Small intestine (tissue), 7 donors: Measurements from ENCODE around the gene SGF29. TPM values are rescaled to one million over a fixed set of nuclear protein-coding genes. Genes with fewer than 3 reads are reported as not detected.
"Not testable (repeated sequence)": the region's sequence is repeated elsewhere in the genome, so short reads cannot be mapped to it uniquely, and the experiment has no call there.

Experiments used
- DNase-seq, 2 donors: peaks; one replicate each; pipeline versions ENCODE4 v3.0.0 to v3.0.0-alpha.2; 2013
- FAIRE-seq: peaks from 2 replicates; lab custom pipeline; 2012; peaks lifted over from hg19 to GRCh38; lab: Jason Lieb, UNC
- H3K27ac ChIP-seq, 3 donors: one replicate each; pipeline ENCODE4 v1.5.1; 2013; ENCODE audit warnings: low read length in 2 of 3, mild to moderate bottlenecking in 2 of 3, control low read depth in 1 of 3, inconsistent platforms in 1 of 3, low read depth in 1 of 3, moderate library complexity in 1 of 3
- H3K27me3 ChIP-seq, 3 donors: one replicate each; pipeline ENCODE4 v1.6.1; 2013; ENCODE audit warnings: low read length in 3 of 3, inconsistent platforms in 1 of 3; ENCODE audit not compliant: control insufficient read depth in 3 of 3, insufficient read depth in 3 of 3
- H3K36me3 ChIP-seq, 3 donors: one replicate each; pipeline ENCODE4 v1.6.1; 2013; ENCODE audit warnings: low read length in 3 of 3, inconsistent platforms in 1 of 3, low read depth in 1 of 3, mild to moderate bottlenecking in 1 of 3, moderate library complexity in 1 of 3; ENCODE audit not compliant: control insufficient read depth in 3 of 3, insufficient read depth in 2 of 3
- H3K4me1 ChIP-seq, 3 donors: one replicate each; pipeline ENCODE4 v1.6.1; 2013; ENCODE audit warnings: low read length in 2 of 3, inconsistent platforms in 1 of 3, low read depth in 1 of 3, mild to moderate bottlenecking in 1 of 3, moderate library complexity in 1 of 3; ENCODE audit not compliant: control insufficient read depth in 3 of 3, insufficient read depth in 2 of 3
- H3K4me3 ChIP-seq, 3 donors: one replicate each; pipeline ENCODE4 v1.5.1; 2013; ENCODE audit warnings: low read length in 3 of 3, control low read depth in 1 of 3, inconsistent platforms in 1 of 3, low read depth in 1 of 3, mild to moderate bottlenecking in 1 of 3, moderate library complexity in 1 of 3
- H3K9me3 ChIP-seq, 2 donors: one replicate each; pipeline ENCODE4 v1.6.1; 2013; ENCODE audit warnings: low read depth in 1 of 2, low read length in 1 of 2; ENCODE audit not compliant: control insufficient read depth in 2 of 2, insufficient read depth in 1 of 2
- WGBS, 3 donors: extraction: QIAGEN DNeasy Blood & Tissue Kit; methylation state at CpG; one replicate each; pipeline ENCODE4 v1.1.7; 2013; 5-methylcytosine and 5-hydroxymethylcytosine counted together
- polyA plus RNA-seq, 4 donors: library from polyadenylated mRNA; stranded (reverse) in 3 of 4; unstranded in 1 of 4; fragments of 200-250 nt in 3 of 4; fragments of 120-200 nt in 1 of 4; gene quantifications; one replicate each; pipeline versions ENCODE4 v1.2.1 to v1.2.3, GENCODE V29; 2013
- donor health status: healthy with polysubstance abuse.
- donor health status: control.
- donor health status: control.
- donor health status: Bipolar disorder and iron deficiency.
- donor health status: healthy.

SGF29 gene
- polyA plus RNA-seq, 4 donors: 18.1 to 46.3 (median 34.1) TPM

DNA sequence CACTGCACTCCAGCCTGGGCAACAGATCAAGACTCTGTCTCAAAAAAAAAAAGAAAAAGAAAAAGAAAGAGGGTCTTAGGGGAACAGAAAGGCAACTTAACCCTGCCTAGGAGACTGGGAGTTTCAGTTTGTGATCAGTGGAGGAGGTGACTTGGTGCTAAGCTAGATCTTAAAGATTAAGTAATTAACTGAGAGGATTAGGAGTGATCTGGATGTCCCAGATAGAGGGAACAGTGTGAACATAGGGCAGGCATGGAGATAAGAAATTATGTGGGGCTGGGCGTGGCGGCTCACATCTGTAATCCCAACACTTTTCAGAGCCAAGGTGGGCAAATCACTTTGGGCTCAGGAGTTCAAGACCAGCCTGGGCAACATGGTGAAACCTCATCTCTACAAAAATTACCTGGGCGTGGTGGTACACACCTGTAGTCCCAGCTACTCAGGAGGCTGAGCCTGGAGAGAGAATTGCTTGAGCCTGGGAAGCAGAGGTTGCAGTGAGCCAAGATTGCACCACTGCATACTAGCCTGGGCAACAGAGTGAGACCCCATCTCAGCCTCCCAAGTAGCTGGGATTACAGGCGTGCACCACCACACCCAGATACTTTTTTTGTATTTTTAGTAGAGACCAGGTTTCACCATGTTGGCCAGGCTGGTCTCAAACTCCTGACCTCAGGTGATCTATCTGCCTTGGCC is 12.7 kb downstream of the SGF29 start:
- WGBS, 3 donors: 97 to 98% (median 97%) methylated on average over 4 of the region's 4 CpGs
- not testable (repeated sequence) for H3K27ac ChIP-seq, H3K4me1 ChIP-seq, H3K27me3 ChIP-seq, FAIRE-seq, H3K4me3 ChIP-seq, DNase-seq
- H3K36me3 ChIP-seq: peaks cover 0 to 15% (median 0%) of the 10 kb centered on the region in 3 donors
- H3K9me3 ChIP-seq: peaks cover 0 to 11% of the 10 kb centered on the region in 2 donors

GRCh38 chr16:28567292-28567691 is 13.6 kb downstream of the SGF29 start:
- DNase-seq (no peak), FAIRE-seq (no peak)
- 96 to 100% (median 98%) methylated on average over 2 of the region's 2 CpGs for WGBS, 3 donors

GRCh38 chr16:28569021-28569420 is 15.3 kb downstream of the SGF29 start:
- no peak for FAIRE-seq
- no peak for DNase-seq
- Histone ChIP-seq H3K4me1 (peaks cover 0 to 9% (median 0%) of the 10 kb centered on the region in 3 donors), H3K4me3 (no peak overlapping the region), H3K9me3 (peaks cover 0 to 11% of the 10 kb centered on the region in 2 donors), H3K27ac (no peak overlapping the region), H3K27me3 (no peaks in the 10 kb centered on the region), H3K36me3 (peaks cover 0 to 19% (median 0%) of the 10 kb centered on the region in 3 donors)
- 88 to 96% (median 92%) methylated on average over 5 of the region's 5 CpGs for WGBS, 3 donors

More at GRCh38 chr16:28567292-28567691, 13.6 kb downstream of the SGF29 start:
- H3K36me3 ChIP-seq: peaks cover 0 to 15% (median 0%) of the 10 kb centered on the region in 3 donors
- no peaks in the 10 kb centered on the region for H3K27me3 ChIP-seq
- H3K9me3 ChIP-seq: peaks cover 0 to 11% of the 10 kb centered on the region in 2 donors
- H3K4me3 ChIP-seq: no peak overlapping the region
- H3K4me1 ChIP-seq: no peaks in the 10 kb centered on the region
- no peak overlapping the region for H3K27ac ChIP-seq

DNA sequence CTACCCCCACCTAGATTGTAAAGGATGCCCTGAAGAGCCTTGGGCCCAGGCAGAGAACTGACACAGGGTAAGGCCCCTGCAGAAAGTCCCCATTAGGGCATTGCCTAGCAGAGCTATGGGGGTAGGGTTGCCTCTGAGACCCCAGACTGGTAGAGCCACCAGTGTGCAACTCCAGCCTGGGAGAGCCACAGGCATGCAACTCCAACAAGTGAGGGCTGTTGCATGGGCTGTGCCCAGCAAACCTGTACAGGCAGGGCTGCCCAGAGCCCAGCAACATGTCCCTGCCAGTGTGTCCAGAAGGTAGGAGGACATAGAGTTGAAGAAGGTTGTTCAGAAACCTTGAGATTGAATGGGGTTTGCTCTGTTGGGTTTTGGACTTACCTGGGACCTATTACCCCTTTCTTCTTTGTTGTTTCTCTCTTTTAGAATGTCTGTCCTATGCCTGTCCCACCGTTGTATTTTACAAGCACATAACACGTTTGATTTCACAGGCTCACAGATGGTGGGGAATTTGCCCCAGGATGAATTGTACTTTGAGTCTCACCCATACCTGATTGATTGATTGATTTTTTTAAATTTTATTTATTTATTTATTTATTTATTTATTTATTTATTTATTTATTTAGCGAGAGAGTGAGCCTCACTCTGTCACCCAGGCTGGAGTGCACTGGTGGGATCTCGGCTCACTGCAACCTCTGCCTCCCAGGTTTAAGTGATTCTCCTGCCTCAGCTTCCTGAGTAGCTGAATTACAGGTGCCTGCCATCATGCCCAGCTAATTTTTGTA is 16.4 kb downstream of the SGF29 start:
- FAIRE-seq: no peak
- WGBS, 3 donors: 93 to 99% (median 96%) methylated on average over 4 of the region's 4 CpGs
- peaks cover 0 to 9% (median 0%) of the 10 kb centered on the region in 3 donors for H3K4me1 ChIP-seq

DNA sequence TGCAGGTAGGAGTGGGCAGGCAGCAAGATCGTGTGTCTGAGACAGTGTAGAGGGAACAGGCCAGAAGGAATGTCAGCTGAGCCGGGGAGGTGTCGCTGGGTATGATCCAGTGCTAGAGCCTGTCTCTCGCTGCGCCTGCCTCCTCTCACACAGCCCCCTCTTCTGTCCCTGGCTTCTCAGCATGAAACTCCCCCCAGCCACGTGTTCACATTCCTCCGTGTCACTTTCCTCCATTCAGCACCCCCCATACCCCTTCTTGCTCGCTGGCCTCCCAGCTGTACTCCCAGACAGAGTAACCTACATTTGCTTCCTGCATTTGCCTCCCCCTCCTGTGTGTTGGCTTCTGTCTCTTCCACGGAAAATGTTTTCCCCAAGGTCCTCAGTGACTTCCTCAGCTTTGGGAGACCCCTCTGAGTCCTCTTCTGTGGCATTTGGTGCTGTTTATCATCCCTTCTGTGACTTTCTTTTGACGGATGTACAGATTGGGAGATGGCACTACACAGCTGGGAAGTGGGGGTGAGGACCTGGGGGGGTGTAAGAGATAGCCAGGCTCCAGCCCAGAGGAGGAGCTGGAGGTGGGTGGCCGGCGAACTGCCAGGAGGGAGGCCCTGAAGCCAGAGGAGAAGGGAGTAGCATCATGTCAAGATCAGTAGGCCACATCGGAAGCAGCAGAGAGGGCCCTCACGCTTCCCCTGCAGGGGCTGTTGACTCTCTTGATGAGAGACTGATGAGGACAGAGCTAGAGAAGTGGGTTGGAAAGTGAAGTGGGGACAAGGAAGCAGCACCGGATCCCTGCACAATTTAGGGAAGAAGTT is 19.2 kb downstream of the SGF29 start:
- no peak overlapping the region for H3K4me3 ChIP-seq
- WGBS, 3 donors: 68 to 84% (median 81%) methylated on average over 13 to 15 of the region's 15 CpGs
- no peak for DNase-seq
- peaks cover 0 to 9% (median 0%) of the 10 kb centered on the region in 3 donors for H3K4me1 ChIP-seq
- H3K27me3 ChIP-seq: no peaks in the 10 kb centered on the region
- no peak for FAIRE-seq
- H3K36me3 ChIP-seq: peaks cover 0 to 10% (median 0%) of the 10 kb centered on the region in 3 donors
- H3K27ac ChIP-seq: peak overlapping the region in 1 of 3 donors; percentile 23
- no peaks in the 10 kb centered on the region for H3K9me3 ChIP-seq

More for the DNA sequence above, 16.4 kb downstream of the SGF29 start:
- Histone ChIP-seq H3K27ac (no peak overlapping the region), H3K4me3 (no peak overlapping the region), H3K27me3 (no peaks in the 10 kb centered on the region), H3K36me3 (peaks cover 0 to 20% (median 0%) of the 10 kb centered on the region in 3 donors), H3K9me3 (peaks cover 0 to 11% of the 10 kb centered on the region in 2 donors)
- DNase-seq: no peak

DNA sequence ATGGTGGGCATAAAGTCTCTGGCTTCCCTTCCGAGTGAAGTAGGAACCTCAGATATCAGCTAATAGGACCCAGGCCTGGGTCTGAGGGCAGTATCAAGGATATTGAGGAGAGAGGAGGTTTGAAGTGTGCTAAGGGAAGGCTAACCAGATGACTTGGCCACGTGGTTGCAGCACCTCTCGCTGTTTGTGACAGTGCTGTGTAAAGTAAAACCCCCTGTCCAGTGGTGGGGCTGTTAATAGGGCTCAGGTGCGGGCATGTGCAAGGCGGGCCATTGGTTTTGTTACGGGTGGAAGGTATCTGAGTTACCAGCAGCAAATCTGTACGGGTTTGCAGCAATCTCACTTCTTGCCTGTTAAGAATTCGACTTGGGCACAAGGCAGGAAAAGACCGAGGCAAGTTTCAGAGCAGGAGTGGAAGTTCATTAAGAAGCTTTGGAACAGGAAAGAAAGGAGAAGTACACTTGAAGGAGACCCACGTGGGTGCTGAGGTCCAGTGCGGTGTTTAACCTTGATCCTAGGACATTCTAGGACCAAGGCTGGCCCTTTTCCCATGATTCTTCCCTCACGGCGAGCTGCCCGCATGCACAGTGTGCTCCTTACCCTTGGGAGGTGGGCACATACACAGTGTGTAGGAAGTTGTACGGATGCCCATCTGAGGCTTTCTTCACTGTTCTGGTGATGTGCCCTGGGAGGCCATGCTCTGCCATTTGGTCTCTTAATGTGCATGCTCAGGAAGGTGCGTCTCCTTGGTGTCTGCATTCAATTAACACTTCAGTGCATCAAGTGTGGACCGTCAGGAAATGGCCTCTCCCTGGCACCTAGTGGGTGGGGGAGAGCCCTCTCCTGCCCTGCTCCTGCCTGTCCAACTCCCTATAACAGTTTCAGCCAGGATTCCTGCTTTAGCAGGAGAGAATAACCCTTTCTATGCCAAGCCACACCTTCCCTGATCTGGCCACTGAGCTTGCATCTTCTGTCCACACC is 20.3 kb downstream of the SGF29 start:
- H3K4me3 ChIP-seq: no peak overlapping the region
- 80 to 84% (median 83%) methylated on average over 17 of the region's 17 CpGs for WGBS, 3 donors
- no peaks in the 10 kb centered on the region for H3K9me3 ChIP-seq
- H3K27ac ChIP-seq: no peak overlapping the region
- DNase-seq (no peak), FAIRE-seq (no peak)
- H3K4me1 ChIP-seq: peaks cover 0 to 9% (median 0%) of the 10 kb centered on the region in 3 donors
- no peaks in the 10 kb centered on the region for H3K27me3 ChIP-seq
- H3K36me3 ChIP-seq: peaks cover 0 to 10% (median 0%) of the 10 kb centered on the region in 3 donors

DNA sequence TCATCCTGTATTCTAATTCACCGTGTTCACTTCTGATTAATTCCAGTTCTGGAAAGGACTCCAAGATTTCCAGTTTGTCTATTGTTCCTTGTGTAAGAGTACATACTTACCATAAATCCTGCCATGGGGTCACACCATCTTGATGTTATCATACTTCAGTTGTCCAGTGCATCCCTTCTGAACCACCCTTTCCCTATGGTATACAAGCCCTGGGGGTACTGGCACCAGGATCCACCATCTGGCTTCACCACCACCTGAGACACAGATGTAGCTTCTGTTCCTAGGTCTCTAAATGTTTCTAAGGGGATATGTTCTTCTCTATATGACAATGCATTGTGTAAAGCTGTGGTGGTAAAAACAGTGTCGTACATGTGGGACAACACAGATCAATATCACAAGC is 21.2 kb downstream of the SGF29 start:
- no peaks in the 10 kb centered on the region for H3K27me3 ChIP-seq
- DNase-seq: no peak
- 89 to 94% (median 91%) methylated on average over 2 of the region's 2 CpGs for WGBS, 3 donors
- no peaks in the 10 kb centered on the region for H3K9me3 ChIP-seq
- no peak overlapping the region for H3K27ac ChIP-seq
- H3K4me1 ChIP-seq: peaks cover 0 to 9% (median 0%) of the 10 kb centered on the region in 3 donors
- H3K36me3 ChIP-seq: peaks cover 0 to 10% (median 0%) of the 10 kb centered on the region in 3 donors
- H3K4me3 ChIP-seq: no peak overlapping the region
- no peak for FAIRE-seq
